Sigmoid colon (tissue), 7 donors: ENCODE data around the gene GNMT. TPM values are rescaled to one million over a fixed set of nuclear protein-coding genes. Genes with fewer than 3 reads are reported as not detected.
A peak's percentile ranks its signal among the peaks of the same experiment; 100 is the strongest.

Experiments
- DNase-seq: peaks from one replicate; pipeline ENCODE4 v3.0.0-alpha.2; 2019
- H3K27ac ChIP-seq, 4 donors: fragments of 200-600 bp; sonication (generic); one replicate each; pipeline ENCODE4 v1.5.1; 2016 to 2019; ENCODE audit warnings: mild to moderate bottlenecking in 1 of 4
- H3K27me3 ChIP-seq, 3 donors: fragments of 200-600 bp; sonication (generic); one replicate each; pipeline ENCODE4 v1.5.1; 2019; ENCODE audit warnings: mild to moderate bottlenecking in 1 of 3
- H3K36me3 ChIP-seq, 4 donors: fragments of 200-600 bp; sonication (generic); one replicate each; pipeline ENCODE4 v1.5.1; 2016 to 2019
- H3K4me1 ChIP-seq, 4 donors: fragments of 200-600 bp; sonication (generic); one replicate each; pipeline ENCODE4 v1.5.1; 2017 to 2019
- H3K4me3 ChIP-seq, 4 donors: fragments of 200-600 bp; sonication (generic); one replicate each; pipeline ENCODE4 v1.5.1; 2017 to 2019; ENCODE audit warnings: mild to moderate bottlenecking in 2 of 4, moderate library complexity in 1 of 4
- H3K9me3 ChIP-seq, 4 donors: fragments of 200-600 bp in 3 of 4; sonication (generic) in 3 of 4; one replicate each; pipeline versions ENCODE4 v1.5.1 to v1.6.1; 2013 to 2019
- CTCF ChIP-seq, 4 experiments: fragments of 450-650 bp in 3 of 4; fragments of 200-600 bp in 1 of 4; IDR thresholded peaks; one replicate each; pipeline ENCODE4 v1.5.1; 2016 to 2019; ENCODE audit warnings: antibody characterized with exemption in 4 of 4, mild to moderate bottlenecking in 3 of 4, moderate library complexity in 2 of 4
- EP300 ChIP-seq, 4 donors: sonication (generic); formaldehyde crosslinking; IDR thresholded peaks; one replicate each; pipeline ENCODE4 v1.6.1; 2017; ENCODE audit warnings: antibody characterized with exemption in 4 of 4
- POLR2A ChIP-seq, 2 donors: fragments of 450-650 bp; IDR thresholded peaks; one replicate each; pipeline ENCODE4 v1.6.1; 2016; ENCODE audit warnings: antibody characterized with exemption in 2 of 2, mild to moderate bottlenecking in 2 of 2, moderate library complexity in 2 of 2
- POLR2AphosphoS5 ChIP-seq, 4 donors: sonication (generic); formaldehyde crosslinking; IDR thresholded peaks; one replicate each; pipeline ENCODE4 v1.6.1; 2017; ENCODE audit warnings: antibody characterized with exemption in 4 of 4
- WGBS, 2 donors: extraction: QIAGEN DNeasy Blood & Tissue Kit; methylation state at CpG; one replicate each; pipeline ENCODE4 v1.1.7; 2013; 5-methylcytosine and 5-hydroxymethylcytosine counted together
- intact Hi-C: fragments of 100-400 bp; cut with DNase I; formaldehyde crosslinking; loops from one replicate; pipeline ENCODE4 v1.15.1; 2023
- polyA plus RNA-seq, 3 donors: library from polyadenylated mRNA; stranded (reverse); fragments of 200-250 nt; gene quantifications; one replicate each; pipeline ENCODE4 v1.2.3, GENCODE V29; 2013
- total RNA-seq, 4 donors: library from RNA; depleted of rRNA; stranded (reverse); fragments of >200 nt; gene quantifications; one replicate each; pipeline ENCODE4 v1.1.0, GENCODE V29; 2016
- donor health status: healthy with polysubstance abuse.
- donor health status: Bipolar disorder and iron deficiency.
- donor health status: healthy.

The GNMT gene
- total and polyA plus RNA-seq, 7 donors, result 0.45 to 0.54 TPM; not detected in 5

- Histone ChIP-seq H3K4me3 (no peak overlapping the region), H3K9me3 (no peaks in the 10 kb centered on the region), H3K36me3 (peaks cover 21 to 55% (median 40%) of the 10 kb centered on the region in 4 donors), H3K27me3 (no peaks in the 10 kb centered on the region), H3K27ac (peak overlapping the region in 2 of 4 donors; percentile 84 to 86), H3K4me1 (peaks cover 0 to 48% (median 42%) of the 10 kb centered on the region in 4 donors)
- intact Hi-C loops, result loop anchor here (2.0 to 5.0 kb wide), 4 partner anchors 28 to 130 kb away; partner anchors contain the start of gene PPP2R5D
- no peak for DNase-seq
- TF ChIP-seq CTCF (IDR thresholded peaks at IDR 0.05), result no peak
- no peak for TF ChIP-seq POLR2AphosphoS5 (IDR thresholded peaks at IDR 0.05)
- no peak for TF ChIP-seq EP300 (IDR thresholded peaks at IDR 0.05)
- TF ChIP-seq POLR2A (IDR thresholded peaks at IDR 0.05), result no peak
- 88 to 93% methylated on average over 6 of the region's 6 CpGs for WGBS, 2 donors
These were observed 51.8 kb downstream of the GNMT start for GRCh38 chr6:43012364-43012763.

GRCh38 chr6:43013097-43013842 lies 52.7 kb downstream of the GNMT start:
- DNase-seq, result no peak
- peaks cover 0 to 53% (median 42%) of the 10 kb centered on the region in 4 donors for H3K4me1 ChIP-seq
- TF ChIP-seq CTCF (IDR thresholded peaks at IDR 0.05), result no peak
- no peak for TF ChIP-seq EP300 (IDR thresholded peaks at IDR 0.05)
- TF ChIP-seq POLR2AphosphoS5 (IDR thresholded peaks at IDR 0.05), result no peak
- no peak for TF ChIP-seq POLR2A (IDR thresholded peaks at IDR 0.05)
- intact Hi-C loops, result loop anchor here (2.0 to 5.0 kb wide), 4 partner anchors 28 to 130 kb away; partner anchors contain the start of gene PPP2R5D
- H3K36me3 ChIP-seq, result peaks cover 27 to 55% (median 40%) of the 10 kb centered on the region in 4 donors
- H3K27ac ChIP-seq, result peak overlapping the region; percentile 83 to 86 (median 84)
- no peaks in the 10 kb centered on the region for H3K27me3 ChIP-seq
- H3K4me3 ChIP-seq, result peak overlapping the region; percentile 55 to 88 (median 85)
- 2 to 3% methylated on average over 25 of the region's 25 CpGs for WGBS, 2 donors
- no peaks in the 10 kb centered on the region for H3K9me3 ChIP-seq

Other genes with a start within 250 kb of the GNMT start
- 1 to 10 TPM in 2 of 4 donors, under 1 TPM in 2; 0.66 to 3.5 (median 1.9) TPM for gene PRPH2, start 238.2 kb upstream of the GNMT start, total RNA-seq
- under 1 TPM in 2 of 3 donors, not detected in 1; under 0.01 to 0.71 TPM for gene PRPH2, start 238.2 kb upstream of the GNMT start, polyA plus RNA-seq
- 10 to 100 TPM; 16.6 to 39.6 (median 27.7) TPM for gene TBCC, start 214.7 kb upstream of the GNMT start, total RNA-seq
- gene TBCC, start 214.7 kb upstream of the GNMT start, polyA plus RNA-seq, result 10 to 100 TPM; 30.6 to 35.9 (median 35.4) TPM
- gene BICRAL, start 178.7 kb upstream of the GNMT start, total RNA-seq, result 10 to 100 TPM; 13.6 to 18.5 (median 17.4) TPM
- 1 to 10 TPM; 4.6 to 7.8 (median 4.8) TPM for gene BICRAL, start 178.7 kb upstream of the GNMT start, polyA plus RNA-seq
- gene RPL7L1, start 81.1 kb upstream of the GNMT start, total RNA-seq, result 10 to 100 TPM; 67.6 to 79.0 (median 75.7) TPM
- gene RPL7L1, start 81.1 kb upstream of the GNMT start, polyA plus RNA-seq, result 10 to 100 TPM; 30.6 to 58.9 (median 38.1) TPM
- gene PTCRA, start 44.7 kb upstream of the GNMT start, total RNA-seq, result not detected
- gene PTCRA, start 44.7 kb upstream of the GNMT start, polyA plus RNA-seq, result under 1 TPM in 1 of 3 donors, not detected in 2; 0.23 TPM
- 10 to 100 TPM; 22.8 to 24.9 (median 24.1) TPM for gene CNPY3, start 31.3 kb upstream of the GNMT start, total RNA-seq
- gene CNPY3, start 31.3 kb upstream of the GNMT start, polyA plus RNA-seq, result 10 to 100 TPM; 11.8 to 37.5 (median 12.6) TPM
- 10 to 100 TPM; 10.2 to 19.1 (median 18.2) TPM for gene PEX6, start 18.4 kb downstream of the GNMT start, total RNA-seq
- gene PEX6, start 18.4 kb downstream of the GNMT start, polyA plus RNA-seq, result 10 to 100 TPM; 12.6 to 21.5 (median 14.0) TPM
- 10 to 100 TPM; 26.7 to 41.5 (median 33.9) TPM for gene PPP2R5D, start 23.8 kb downstream of the GNMT start, total RNA-seq
- 10 to 100 TPM; 29.4 to 38.8 (median 35.5) TPM for gene PPP2R5D, start 23.8 kb downstream of the GNMT start, polyA plus RNA-seq
- 10 to 100 TPM; 49.0 to 91.5 (median 71.5) TPM for gene MEA1, start 53.2 kb downstream of the GNMT start, total RNA-seq
- gene MEA1, start 53.2 kb downstream of the GNMT start, polyA plus RNA-seq, result 10 to 100 TPM; 59.1 to 93.1 (median 75.1) TPM
- gene KLHDC3, start 53.5 kb downstream of the GNMT start, total RNA-seq, result 100 to 1,000 TPM in 3 of 4 donors, 10 to 100 TPM in 1; 68.4 to 158 (median 105) TPM
- 10 to 100 TPM; 64.3 to 69.7 (median 69.1) TPM for gene KLHDC3, start 53.5 kb downstream of the GNMT start, polyA plus RNA-seq
- 10 to 100 TPM; 40.5 to 46.6 (median 43.3) TPM for gene RRP36, start 60.9 kb downstream of the GNMT start, total RNA-seq
- 10 to 100 TPM; 24.6 to 50.8 (median 27.3) TPM for gene RRP36, start 60.9 kb downstream of the GNMT start, polyA plus RNA-seq
- gene CUL7, start 93.1 kb downstream of the GNMT start, total RNA-seq, result 10 to 100 TPM; 10.3 to 14.4 (median 11.0) TPM
- 1 to 10 TPM; 3.0 to 6.9 (median 3.2) TPM for gene CUL7, start 93.1 kb downstream of the GNMT start, polyA plus RNA-seq
- gene MRPL2, start 98.7 kb downstream of the GNMT start, total RNA-seq, result 10 to 100 TPM; 14.1 to 25.7 (median 18.3) TPM
- 10 to 100 TPM; 65.9 to 70.2 (median 68.5) TPM for gene MRPL2, start 98.7 kb downstream of the GNMT start, polyA plus RNA-seq
- 10 to 100 TPM; 23.2 to 44.9 (median 34.6) TPM for gene KLC4, start 98.9 kb downstream of the GNMT start, total RNA-seq
- gene KLC4, start 98.9 kb downstream of the GNMT start, polyA plus RNA-seq, result 100 to 1,000 TPM in 1 of 3 donors, 10 to 100 TPM in 2; 58.4 to 116 (median 84.1) TPM
- gene PTK7, start 115.6 kb downstream of the GNMT start, total RNA-seq, result 1 to 10 TPM; 4.8 to 9.7 (median 7.7) TPM
- gene PTK7, start 115.6 kb downstream of the GNMT start, polyA plus RNA-seq, result 10 to 100 TPM in 1 of 3 donors, 1 to 10 TPM in 2; 1.2 to 15.6 (median 1.8) TPM
- gene SRF, start 210.5 kb downstream of the GNMT start, total RNA-seq, result 10 to 100 TPM; 64.2 to 96.9 (median 89.1) TPM
- 10 to 100 TPM; 12.6 to 31.2 (median 13.9) TPM for gene SRF, start 210.5 kb downstream of the GNMT start, polyA plus RNA-seq
- 10 to 100 TPM; 21.7 to 49.6 (median 31.9) TPM for gene CUL9, start 221.4 kb downstream of the GNMT start, total RNA-seq
- 10 to 100 TPM in 2 of 3 donors, 1 to 10 TPM in 1; 5.1 to 32.9 (median 12.6) TPM for gene CUL9, start 221.4 kb downstream of the GNMT start, polyA plus RNA-seq